ENCODE results near the gene PHF2. TPM values are rescaled to one million over a fixed set of nuclear protein-coding genes. Genes with fewer than 3 reads are reported as not detected.

PHF2 gene
- total and polyA plus RNA-seq, 2 experiments from 2014 or later, result 4.3 to 11.8 TPM

DNA sequence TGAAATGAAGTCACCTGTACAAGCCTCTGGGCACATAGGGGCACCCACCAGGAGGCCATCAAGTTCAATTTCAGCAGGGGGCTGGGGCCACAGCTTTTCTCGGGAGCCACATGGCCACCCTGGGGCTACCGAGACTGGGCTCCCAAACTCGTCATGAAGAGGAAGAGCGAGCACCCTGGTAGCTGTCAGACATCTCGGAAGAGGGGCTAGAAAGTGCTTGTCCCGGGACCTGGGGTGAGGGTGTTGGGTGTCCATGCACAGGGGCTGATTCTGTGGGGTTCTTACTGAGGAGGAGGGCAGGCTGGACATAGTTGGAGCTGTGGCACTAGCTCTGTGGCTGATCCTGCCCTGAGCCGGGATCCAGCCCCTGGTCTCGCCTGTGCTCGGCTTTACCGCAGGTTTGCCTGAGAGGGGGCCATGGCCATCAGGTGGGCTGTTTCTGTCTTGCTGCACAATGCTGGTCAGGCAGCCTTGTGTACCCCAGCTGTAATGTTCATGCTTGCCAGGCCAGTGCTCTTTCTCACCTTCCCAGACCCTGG is 70.3 kb downstream of the PHF2 start (continued):
- TF ChIP-seq, protein P1, sequence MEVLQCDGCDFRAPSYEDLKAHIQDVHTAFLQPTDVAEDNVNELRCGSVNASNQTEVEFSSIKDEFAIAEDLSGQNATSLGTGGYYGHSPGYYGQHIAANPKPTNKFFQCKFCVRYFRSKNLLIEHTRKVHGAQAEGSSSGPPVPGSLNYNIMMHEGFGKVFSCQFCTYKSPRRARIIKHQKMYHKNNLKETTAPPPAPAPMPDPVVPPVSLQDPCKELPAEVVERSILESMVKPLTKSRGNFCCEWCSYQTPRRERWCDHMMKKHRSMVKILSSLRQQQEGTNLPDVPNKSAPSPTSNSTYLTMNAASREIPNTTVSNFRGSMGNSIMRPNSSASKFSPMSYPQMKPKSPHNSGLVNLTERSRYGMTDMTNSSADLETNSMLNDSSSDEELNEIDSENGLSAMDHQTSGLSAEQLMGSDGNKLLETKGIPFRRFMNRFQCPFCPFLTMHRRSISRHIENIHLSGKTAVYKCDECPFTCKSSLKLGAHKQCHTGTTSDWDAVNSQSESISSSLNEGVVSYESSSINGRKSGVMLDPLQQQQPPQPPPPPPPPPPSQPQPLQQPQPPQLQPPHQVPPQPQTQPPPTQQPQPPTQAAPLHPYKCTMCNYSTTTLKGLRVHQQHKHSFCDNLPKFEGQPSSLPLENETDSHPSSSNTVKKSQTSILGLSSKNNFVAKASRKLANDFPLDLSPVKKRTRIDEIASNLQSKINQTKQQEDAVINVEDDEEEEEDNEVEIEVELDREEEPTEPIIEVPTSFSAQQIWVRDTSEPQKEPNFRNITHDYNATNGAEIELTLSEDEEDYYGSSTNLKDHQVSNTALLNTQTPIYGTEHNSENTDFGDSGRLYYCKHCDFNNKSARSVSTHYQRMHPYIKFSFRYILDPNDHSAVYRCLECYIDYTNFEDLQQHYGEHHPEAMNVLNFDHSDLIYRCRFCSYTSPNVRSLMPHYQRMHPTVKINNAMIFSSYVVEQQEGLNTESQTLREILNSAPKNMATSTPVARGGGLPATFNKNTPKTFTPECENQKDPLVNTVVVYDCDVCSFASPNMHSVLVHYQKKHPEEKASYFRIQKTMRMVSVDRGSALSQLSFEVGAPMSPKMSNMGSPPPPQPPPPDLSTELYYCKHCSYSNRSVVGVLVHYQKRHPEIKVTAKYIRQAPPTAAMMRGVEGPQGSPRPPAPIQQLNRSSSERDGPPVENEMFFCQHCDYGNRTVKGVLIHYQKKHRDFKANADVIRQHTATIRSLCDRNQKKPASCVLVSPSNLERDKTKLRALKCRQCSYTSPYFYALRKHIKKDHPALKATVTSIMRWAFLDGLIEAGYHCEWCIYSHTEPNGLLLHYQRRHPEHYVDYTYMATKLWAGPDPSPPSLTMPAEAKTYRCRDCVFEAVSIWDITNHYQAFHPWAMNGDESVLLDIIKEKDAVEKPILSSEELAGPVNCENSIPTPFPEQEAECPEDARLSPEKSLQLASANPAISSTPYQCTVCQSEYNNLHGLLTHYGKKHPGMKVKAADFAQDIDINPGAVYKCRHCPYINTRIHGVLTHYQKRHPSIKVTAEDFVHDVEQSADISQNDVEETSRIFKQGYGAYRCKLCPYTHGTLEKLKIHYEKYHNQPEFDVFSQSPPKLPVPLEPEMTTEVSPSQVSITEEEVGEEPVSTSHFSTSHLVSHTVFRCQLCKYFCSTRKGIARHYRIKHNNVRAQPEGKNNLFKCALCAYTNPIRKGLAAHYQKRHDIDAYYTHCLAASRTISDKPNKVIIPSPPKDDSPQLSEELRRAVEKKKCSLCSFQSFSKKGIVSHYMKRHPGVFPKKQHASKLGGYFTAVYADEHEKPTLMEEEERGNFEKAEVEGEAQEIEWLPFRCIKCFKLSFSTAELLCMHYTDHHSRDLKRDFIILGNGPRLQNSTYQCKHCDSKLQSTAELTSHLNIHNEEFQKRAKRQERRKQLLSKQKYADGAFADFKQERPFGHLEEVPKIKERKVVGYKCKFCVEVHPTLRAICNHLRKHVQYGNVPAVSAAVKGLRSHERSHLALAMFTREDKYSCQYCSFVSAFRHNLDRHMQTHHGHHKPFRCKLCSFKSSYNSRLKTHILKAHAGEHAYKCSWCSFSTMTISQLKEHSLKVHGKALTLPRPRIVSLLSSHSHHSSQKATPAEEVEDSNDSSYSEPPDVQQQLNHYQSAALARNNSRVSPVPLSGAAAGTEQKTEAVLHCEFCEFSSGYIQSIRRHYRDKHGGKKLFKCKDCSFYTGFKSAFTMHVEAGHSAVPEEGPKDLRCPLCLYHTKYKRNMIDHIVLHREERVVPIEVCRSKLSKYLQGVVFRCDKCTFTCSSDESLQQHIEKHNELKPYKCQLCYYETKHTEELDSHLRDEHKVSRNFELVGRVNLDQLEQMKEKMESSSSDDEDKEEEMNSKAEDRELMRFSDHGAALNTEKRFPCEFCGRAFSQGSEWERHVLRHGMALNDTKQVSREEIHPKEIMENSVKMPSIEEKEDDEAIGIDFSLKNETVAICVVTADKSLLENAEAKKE (CRISPR knock-in tag; IDR thresholded peaks at IDR 0.05), result no peak
- TF ChIP-seq, protein P2, sequence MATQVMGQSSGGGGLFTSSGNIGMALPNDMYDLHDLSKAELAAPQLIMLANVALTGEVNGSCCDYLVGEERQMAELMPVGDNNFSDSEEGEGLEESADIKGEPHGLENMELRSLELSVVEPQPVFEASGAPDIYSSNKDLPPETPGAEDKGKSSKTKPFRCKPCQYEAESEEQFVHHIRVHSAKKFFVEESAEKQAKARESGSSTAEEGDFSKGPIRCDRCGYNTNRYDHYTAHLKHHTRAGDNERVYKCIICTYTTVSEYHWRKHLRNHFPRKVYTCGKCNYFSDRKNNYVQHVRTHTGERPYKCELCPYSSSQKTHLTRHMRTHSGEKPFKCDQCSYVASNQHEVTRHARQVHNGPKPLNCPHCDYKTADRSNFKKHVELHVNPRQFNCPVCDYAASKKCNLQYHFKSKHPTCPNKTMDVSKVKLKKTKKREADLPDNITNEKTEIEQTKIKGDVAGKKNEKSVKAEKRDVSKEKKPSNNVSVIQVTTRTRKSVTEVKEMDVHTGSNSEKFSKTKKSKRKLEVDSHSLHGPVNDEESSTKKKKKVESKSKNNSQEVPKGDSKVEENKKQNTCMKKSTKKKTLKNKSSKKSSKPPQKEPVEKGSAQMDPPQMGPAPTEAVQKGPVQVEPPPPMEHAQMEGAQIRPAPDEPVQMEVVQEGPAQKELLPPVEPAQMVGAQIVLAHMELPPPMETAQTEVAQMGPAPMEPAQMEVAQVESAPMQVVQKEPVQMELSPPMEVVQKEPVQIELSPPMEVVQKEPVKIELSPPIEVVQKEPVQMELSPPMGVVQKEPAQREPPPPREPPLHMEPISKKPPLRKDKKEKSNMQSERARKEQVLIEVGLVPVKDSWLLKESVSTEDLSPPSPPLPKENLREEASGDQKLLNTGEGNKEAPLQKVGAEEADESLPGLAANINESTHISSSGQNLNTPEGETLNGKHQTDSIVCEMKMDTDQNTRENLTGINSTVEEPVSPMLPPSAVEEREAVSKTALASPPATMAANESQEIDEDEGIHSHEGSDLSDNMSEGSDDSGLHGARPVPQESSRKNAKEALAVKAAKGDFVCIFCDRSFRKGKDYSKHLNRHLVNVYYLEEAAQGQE (IDR thresholded peaks at IDR 0.05; ENCODE audit: unreplicated experiment), result no peak

DNA sequence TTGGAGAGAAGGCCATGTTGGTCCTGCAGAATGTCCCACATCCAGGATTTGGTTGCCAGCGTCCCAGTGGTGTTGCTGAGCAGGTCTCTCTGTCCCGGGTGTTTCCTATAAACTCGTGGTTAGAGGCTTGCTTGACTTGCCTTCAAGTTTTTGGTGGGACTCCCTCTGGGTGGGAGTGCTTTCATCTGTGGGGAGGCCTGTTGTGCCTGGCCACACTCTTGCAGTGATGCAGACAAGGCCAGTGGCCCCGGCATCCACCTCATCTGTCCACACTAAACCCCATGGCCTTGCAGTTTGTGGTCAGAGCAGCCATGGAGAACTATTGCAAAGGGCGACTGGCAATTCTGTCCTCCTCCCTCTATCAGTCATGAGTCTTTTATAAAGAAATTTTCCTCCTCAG is 71.8 kb downstream of the PHF2 start:
- Histone ChIP-seq H3K79me2 (replicated peaks; ENCODE audit: insufficient read depth) (no peaks in the 10 kb centered on the region), H3K4me1 (ENCODE audit: insufficient read depth) (no peaks in the 10 kb centered on the region), H3K4me2 (no peak overlapping the region), H3K36me3 (ENCODE audit: insufficient read depth) (no peaks in the 10 kb centered on the region), H3K9me2 (ENCODE audit: insufficient read depth) (no peaks in the 10 kb centered on the region), H3K4me3 (no peak overlapping the region), H3K27me3 (ENCODE audit: insufficient read depth) (no peaks in the 10 kb centered on the region), H3K27ac (ENCODE audit: low read depth) (no peak overlapping the region), H2AFZ (no peak overlapping the region), H3F3A (replicated peaks; ENCODE audit: low read depth) (no peaks in the 10 kb centered on the region), H4K20me1 (replicated peaks; ENCODE audit: insufficient read depth) (no peaks in the 10 kb centered on the region)
- Mint-ChIP-seq H3K36me3 (ENCODE audit: low read depth) (no peaks in the 10 kb centered on the region), H3K27me3 (ENCODE audit: insufficient read depth, low read depth, poor library complexity) (peaks cover 3% of the 10 kb centered on the region), H3K9me3 (no peaks in the 10 kb centered on the region), H3K27ac (no peak overlapping the region), H3K4me1 (peaks cover 4% of the 10 kb centered on the region; the same call in 2 of the 3 replicates), H3K4me3 (no peak overlapping the region)
- ATAC-seq (no peak), DNase-seq (ENCODE audit: low spot score) (no peak)
- TF ChIP-seq EZH2phosphoT487 (IDR thresholded peaks at IDR 0.05; ENCODE audit: unreplicated experiment) (no peak), ZNF114 (CRISPR knock-in tag; IDR thresholded peaks at IDR 0.05) (no peak), ZNF331 (CRISPR knock-in tag; IDR thresholded peaks at IDR 0.05; ENCODE audit: low read depth) (no peak)
- TF ChIP-seq, protein P3, sequence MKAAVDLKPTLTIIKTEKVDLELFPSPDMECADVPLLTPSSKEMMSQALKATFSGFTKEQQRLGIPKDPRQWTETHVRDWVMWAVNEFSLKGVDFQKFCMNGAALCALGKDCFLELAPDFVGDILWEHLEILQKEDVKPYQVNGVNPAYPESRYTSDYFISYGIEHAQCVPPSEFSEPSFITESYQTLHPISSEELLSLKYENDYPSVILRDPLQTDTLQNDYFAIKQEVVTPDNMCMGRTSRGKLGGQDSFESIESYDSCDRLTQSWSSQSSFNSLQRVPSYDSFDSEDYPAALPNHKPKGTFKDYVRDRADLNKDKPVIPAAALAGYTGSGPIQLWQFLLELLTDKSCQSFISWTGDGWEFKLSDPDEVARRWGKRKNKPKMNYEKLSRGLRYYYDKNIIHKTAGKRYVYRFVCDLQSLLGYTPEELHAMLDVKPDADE (IDR thresholded peaks at IDR 0.05), result no peak
